Spleen (tissue), 11 donors: ENCODE measurements around the gene SLC20A1. TPM values are rescaled to one million over a fixed set of nuclear protein-coding genes. Genes with fewer than 3 reads are reported as not detected.
A peak's percentile ranks its signal among the peaks of the same experiment; 100 is the strongest.

Experiments
- DNase-seq: peaks from one replicate; pipeline ENCODE4 v3.0.0-alpha.2; 2020
- H3K27ac ChIP-seq, 8 donors: fragments of 200-600 bp; sonication (generic) in 7 of 8; 1 replicate in 4 of 8; 2 replicates in 4 of 8; pipeline versions ENCODE4 v1.5.0 to v1.8.0; 2016 to 2021; ENCODE audit warnings: inconsistent platforms in 4 of 8, mild to moderate bottlenecking in 4 of 8, moderate library complexity in 1 of 8
- H3K27me3 ChIP-seq, 7 donors: fragments of 200-600 bp; sonication (generic) in 6 of 7; replicated peaks in 1 of 7; 1 replicate in 4 of 7; 2 replicates in 3 of 7; pipeline versions ENCODE4 v1.5.0 to v1.8.0; 2016 to 2021; ENCODE audit warnings: inconsistent platforms in 3 of 7, mild to moderate bottlenecking in 1 of 7
- H3K36me3 ChIP-seq, 6 donors: fragments of 200-600 bp; sonication (generic) in 5 of 6; 1 replicate in 4 of 6; 2 replicates in 2 of 6; pipeline versions ENCODE4 v1.5.0 to v1.8.0; 2016 to 2021; ENCODE audit warnings: inconsistent platforms in 2 of 6
- H3K4me1 ChIP-seq, 6 donors: fragments of 200-600 bp; sonication (generic) in 5 of 6; 1 replicate in 3 of 6; 2 replicates in 3 of 6; pipeline versions ENCODE4 v1.5.0 to v1.8.0; 2016 to 2021; ENCODE audit warnings: inconsistent platforms in 3 of 6
- H3K4me3 ChIP-seq, 8 donors: fragments of 200-600 bp; sonication (generic) in 7 of 8; 1 replicate in 4 of 8; 2 replicates in 4 of 8; pipeline versions ENCODE4 v1.5.0 to v1.8.0; 2016 to 2021; ENCODE audit warnings: inconsistent platforms in 4 of 8, mild to moderate bottlenecking in 4 of 8, moderate library complexity in 2 of 8
- H3K9me3 ChIP-seq, 8 donors: fragments of 200-600 bp; sonication (generic) in 7 of 8; 1 replicate in 4 of 8; 2 replicates in 4 of 8; pipeline versions ENCODE4 v1.5.0 to v1.8.0; 2016 to 2021; ENCODE audit warnings: inconsistent platforms in 4 of 8
- CTCF ChIP-seq, 11 experiments: fragments of 200-600 bp in 7 of 11; fragments of 450-650 bp in 4 of 11; sonication (generic) in 4 of 11; IDR thresholded peaks in 8 of 11; conservative IDR thresholded peaks in 3 of 11; 1 replicate in 7 of 11; 2 replicates in 4 of 11; pipeline versions ENCODE4 v1.4.0 to v1.8.0; 2016 to 2021; ENCODE audit warnings: antibody characterized with exemption in 11 of 11, inconsistent platforms in 4 of 11, mild to moderate bottlenecking in 1 of 11
- POLR2A ChIP-seq, 3 donors: fragments of 450-650 bp; IDR thresholded peaks; one replicate each; pipeline ENCODE4 v1.5.1; 2017; ENCODE audit warnings: antibody characterized with exemption in 3 of 3, mild to moderate bottlenecking in 1 of 3
- POLR2AphosphoS5 ChIP-seq, 3 donors: sonication (generic); formaldehyde crosslinking; IDR thresholded peaks; one replicate each; pipeline ENCODE4 v1.5.1; 2017; ENCODE audit warnings: antibody characterized with exemption in 3 of 3
- WGBS, 5 donors: extraction: QIAGEN DNeasy Blood & Tissue Kit in 3 of 5; methylation state at CpG; one replicate each; pipeline versions ENCODE4 v1.1.5 to v1.1.7; 2013 to 2018; 5-methylcytosine and 5-hydroxymethylcytosine counted together
- intact Hi-C: fragments of 100-400 bp; cut with DNase I; formaldehyde crosslinking; loops from one replicate; pipeline ENCODE4 v1.15.0; 2023; ENCODE audit warnings: low total_unique reads
- polyA plus RNA-seq, 3 donors: library from polyadenylated mRNA; stranded (reverse); fragments of 200-250 nt; gene quantifications; one replicate each; pipeline ENCODE4 v1.2.1, GENCODE V29; 2013
- total RNA-seq, 7 donors: library from RNA; depleted of rRNA in 3 of 7; stranded (reverse); fragments of >200 nt in 3 of 7; fragmentation: NEBNext Ultra II Directional in 4 of 7; extraction: Animal tissue kit (Norgen Biotek cat#: 25700) in 4 of 7; gene quantifications; one replicate each; pipeline versions ENCODE4 v1.1.0 to v1.2.1, GENCODE V29; 2016 to 2021
- donor health status: healthy with polysubstance abuse.
- donor health status: DM: no; HTN: no; CAD: no; lungs with moderate emphysema.
- donor health status: DM: no; HTN: no; CAD: no.
- donor health status: Bipolar disorder and iron deficiency.
- donor health status: healthy.
- donor health status: DM: no; HTN: no; CAD: no.
- donor health status: DM: yes; HTN: yes; CAD: no.

SLC20A1 gene
- total and polyA plus RNA-seq, 10 donors, result 15.4 to 83.6 (median 57.6) TPM

- 8 to 15% (median 11%) methylated on average over 5 to 7 of the region's 7 CpGs for WGBS, 5 donors
- Histone ChIP-seq H3K27me3 (no peaks in the 10 kb centered on the region), H3K36me3 (no peaks in the 10 kb centered on the region), H3K4me3 (peak overlapping the region in 5 of 8 donors; percentile 1 to 60 (median 21)), H3K9me3 (no peaks in the 10 kb centered on the region), H3K4me1 (peaks cover 10 to 72% (median 47%) of the 10 kb centered on the region in 6 donors), H3K27ac (peak overlapping the region in 7 of 8 donors; percentile 36 to 83 (median 66))
- intact Hi-C loops, result loop anchor here (5.0 kb wide), 1 partner anchor 101 kb away; no protein-coding TSS in a partner anchor
- peak; percentile 91 for DNase-seq
- TF ChIP-seq CTCF (IDR thresholded peaks at IDR 0.05 in 8 of 11, conservative IDR thresholded peaks at IDR 0.05 in 3 of 11), result peak; percentile 70 to 91 (median 83)
- TF ChIP-seq POLR2A (IDR thresholded peaks at IDR 0.05), result no peak
- TF ChIP-seq POLR2AphosphoS5 (IDR thresholded peaks at IDR 0.05), result peak; percentile 42 to 75 (median 60)
These were observed 19.1 kb upstream of the SLC20A1 start for GRCh38 chr2:112626604-112627059.

DNA sequence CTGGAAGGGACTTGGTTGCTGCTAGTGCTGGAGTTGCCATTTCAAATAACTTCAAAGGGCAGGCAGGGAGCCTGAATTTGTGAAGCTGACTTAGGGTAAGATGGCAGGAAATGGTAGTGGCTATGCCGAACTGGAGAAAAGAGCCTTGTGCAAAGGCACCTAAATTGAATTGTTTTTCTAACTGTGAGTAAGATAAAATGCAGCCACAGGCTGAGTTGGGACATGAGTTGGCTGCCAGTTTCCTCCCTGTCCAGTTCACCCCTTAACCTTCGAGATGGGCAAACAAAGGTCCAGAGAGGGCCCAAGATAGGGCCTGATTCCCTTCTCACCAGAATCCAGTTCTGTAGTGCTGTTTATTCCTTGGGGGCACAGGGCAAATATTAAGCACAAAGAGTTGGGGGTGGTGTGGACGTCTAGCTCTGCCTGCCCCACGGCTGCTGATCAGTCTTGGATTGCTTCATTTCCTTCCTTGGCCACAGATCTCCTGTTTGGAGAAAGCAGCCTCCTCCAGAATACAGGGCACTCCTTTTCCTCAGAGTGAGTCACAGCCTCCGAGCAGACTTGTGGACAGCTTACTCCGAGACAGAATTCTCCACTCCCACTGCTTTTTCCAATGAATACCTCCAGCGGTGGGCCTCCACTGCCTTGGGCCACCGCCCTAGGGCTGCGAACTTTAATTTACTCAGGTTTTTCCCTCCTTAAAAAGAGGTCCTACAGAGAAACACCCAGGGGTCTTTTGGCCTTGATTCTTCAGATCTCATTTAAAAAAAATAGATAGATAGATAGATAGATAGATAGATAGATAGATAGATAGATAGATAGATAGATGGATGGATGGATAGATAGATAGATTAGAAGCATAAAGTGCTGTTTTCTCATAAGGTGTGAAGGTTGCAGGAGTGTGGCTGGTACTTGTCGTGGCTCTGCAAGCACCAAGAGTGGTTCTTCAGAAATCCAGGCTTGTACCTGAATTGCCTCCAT, 18.4 kb upstream of the SLC20A1 start:
- Histone ChIP-seq H3K27me3 (no peaks in the 10 kb centered on the region), H3K27ac (peak overlapping the region in 7 of 8 donors; percentile 36 to 83 (median 66)), H3K4me3 (peak overlapping the region in 2 of 8 donors; percentile 28 to 60), H3K4me1 (peaks cover 10 to 79% (median 53%) of the 10 kb centered on the region in 6 donors), H3K9me3 (no peaks in the 10 kb centered on the region), H3K36me3 (no peaks in the 10 kb centered on the region)
- TF ChIP-seq POLR2A (IDR thresholded peaks at IDR 0.05), result no peak
- no peak for DNase-seq
- intact Hi-C loops, result loop anchor here (5.0 kb wide), 1 partner anchor 100 kb away; no protein-coding TSS in a partner anchor
- 42 to 61% (median 52%) methylated on average over 8 to 10 of the region's 10 CpGs for WGBS, 5 donors

- intact Hi-C loops, result loop anchor here (5.0 kb wide), 1 partner anchor 98 kb away; no protein-coding TSS in a partner anchor
- peaks cover 10 to 93% (median 55%) of the 10 kb centered on the region in 6 donors for H3K4me1 ChIP-seq
- DNase-seq, result no peak
These were observed 16.5 kb upstream of the SLC20A1 start for GRCh38 chr2:112629224-112629623.

GRCh38 chr2:112629823-112630222, 15.9 kb upstream of the SLC20A1 start:
- TF ChIP-seq CTCF (IDR thresholded peaks at IDR 0.05 in 8 of 11, conservative IDR thresholded peaks at IDR 0.05 in 3 of 11) (no peak), POLR2AphosphoS5 (IDR thresholded peaks at IDR 0.05) (no peak), POLR2A (IDR thresholded peaks at IDR 0.05) (no peak)
- Histone ChIP-seq H3K27me3 (no peaks in the 10 kb centered on the region), H3K9me3 (no peaks in the 10 kb centered on the region), H3K4me1 (peaks cover 10 to 93% (median 52%) of the 10 kb centered on the region in 6 donors), H3K4me3 (no peak overlapping the region), H3K36me3 (no peaks in the 10 kb centered on the region), H3K27ac (peak overlapping the region in 6 of 8 donors; percentile 10 to 88 (median 70))
- DNase-seq, result no peak
- intact Hi-C loops, result loop anchor here (5.0 kb wide), 1 partner anchor 97 kb away; no protein-coding TSS in a partner anchor
- 81 to 94% (median 90%) methylated on average over 8 of the region's 8 CpGs for WGBS, 5 donors

More at GRCh38 chr2:112629224-112629623, 16.5 kb upstream of the SLC20A1 start:
- WGBS, 5 donors, result 90 to 98% (median 95%) methylated on average over 6 of the region's 6 CpGs
- Histone ChIP-seq H3K36me3 (no peaks in the 10 kb centered on the region), H3K4me3 (no peak overlapping the region), H3K27ac (peak overlapping the region in 1 of 8 donors; percentile 15), H3K9me3 (no peaks in the 10 kb centered on the region), H3K27me3 (no peaks in the 10 kb centered on the region)
- TF ChIP-seq POLR2A (IDR thresholded peaks at IDR 0.05) (no peak), CTCF (IDR thresholded peaks at IDR 0.05 in 8 of 11, conservative IDR thresholded peaks at IDR 0.05 in 3 of 11) (no peak), POLR2AphosphoS5 (IDR thresholded peaks at IDR 0.05) (no peak)
